K562 (cell line): ENCODE results near the gene IQUB. TPM values are rescaled to one million over a fixed set of nuclear protein-coding genes. Genes with fewer than 3 reads are reported as not detected.

Experiments used
- CBX5 ChIP-seq: IDR thresholded peaks from 2 replicates; pipeline ENCODE4 v1.6.1; 2014; ENCODE audit warnings: low read depth, borderline replicate concordance
- CREBBP ChIP-seq: IDR thresholded peaks from one replicate; pipeline ENCODE4 v1.6.1; 2012; ENCODE audit warnings: low read depth, mild to moderate bottlenecking, control low read depth, inconsistent platforms, low read length
- DDX20 ChIP-seq: fragments of 450-650 bp; IDR thresholded peaks from 2 replicates; pipeline ENCODE4 v1.6.1; 2016; ENCODE audit warnings: missing genetic modification characterization, low read depth, mild to moderate bottlenecking, missing compliant biosample characterization, moderate library complexity
- E2F5 ChIP-seq: sonication (generic); formaldehyde crosslinking; IDR thresholded peaks from 2 replicates; pipeline ENCODE4 v1.8.0; 2022; ENCODE audit warnings: mild to moderate bottlenecking, missing genetic modification reagents
- ETS2 ChIP-seq: IDR thresholded peaks from 2 replicates; pipeline ENCODE4 v1.6.1; 2016; ENCODE audit warnings: borderline replicate concordance, missing genetic modification characterization, mild to moderate bottlenecking, moderate library complexity, missing compliant biosample characterization; ENCODE audit not compliant: poor library complexity, severe bottlenecking
- HEY1 ChIP-seq: fragments of 250-450 bp; sonication (Bioruptor Pico); IDR thresholded peaks from 2 replicates; pipeline ENCODE4 v1.5.0; 2020; ENCODE audit warnings: mild to moderate bottlenecking, moderate library complexity, borderline replicate concordance
- JUN ChIP-seq, 2 experiments: sonication (generic) in 1 of 2; formaldehyde crosslinking in 1 of 2; IDR thresholded peaks; 2 replicates each; pipeline versions ENCODE4 v1.6.1 to v1.8.0; 2012 to 2022; ENCODE audit warnings: borderline replicate concordance in 2 of 2, mild to moderate bottlenecking in 2 of 2, improper control_type of control experiment in 1 of 2, low read depth in 1 of 2, low read length in 1 of 2, missing genetic modification reagents in 1 of 2
- POLR2B ChIP-seq: fragments of 450-650 bp; IDR thresholded peaks from 2 replicates; pipeline ENCODE4 v1.6.1; 2018; ENCODE audit warnings: low read depth; ENCODE audit not compliant: partially characterized antibody
- SAP30 ChIP-seq: fragments of 200-600 bp; sonication (generic); IDR thresholded peaks from 2 replicates; pipeline ENCODE4 v1.6.1; 2012; ENCODE audit warnings: borderline replicate concordance, low read depth, mild to moderate bottlenecking, moderate library complexity, low read length, control low read depth, inconsistent platforms; ENCODE audit not compliant: insufficient read depth, poor library complexity, severe bottlenecking
- STAT5B ChIP-seq: fragments of 250-450 bp; sonication (Bioruptor Pico); IDR thresholded peaks from 2 replicates; pipeline ENCODE4 v1.8.0; 2021; ENCODE audit warnings: mild to moderate bottlenecking, inconsistent platforms
- WHSC1 ChIP-seq: IDR thresholded peaks from one replicate; pipeline ENCODE4 v1.6.1; 2012; ENCODE audit warnings: low read length, control low read depth, inconsistent platforms
- ZC3H11A ChIP-seq: IDR thresholded peaks from 2 replicates; pipeline ENCODE4 v1.6.1; 2012; ENCODE audit warnings: low read depth, low read length, improper control_type of control experiment
- ZEB2 ChIP-seq: fragments of 450-650 bp; IDR thresholded peaks from 2 replicates; pipeline ENCODE4 v1.6.1; 2016
- ZFP30 ChIP-seq: fragments of 250-450 bp; sonication (Bioruptor Pico); IDR thresholded peaks from 2 replicates; pipeline ENCODE4 v1.8.0; 2022; ENCODE audit warnings: moderate library complexity, mild to moderate bottlenecking, inconsistent platforms, borderline replicate concordance
- ZMIZ1 ChIP-seq, 2 experiments: fragments of 150-350 bp in 1 of 2; IDR thresholded peaks; 2 replicates each; pipeline ENCODE4 v1.6.1; 2012 to 2016; ENCODE audit warnings: low read depth in 2 of 2, low read length in 2 of 2, mild to moderate bottlenecking in 1 of 2, moderate library complexity in 1 of 2
- ZNF280A ChIP-seq: fragments of 450-650 bp; IDR thresholded peaks from 2 replicates; pipeline ENCODE4 v1.6.1; 2018; ENCODE audit warnings: mild to moderate bottlenecking, low read depth; ENCODE audit not compliant: partially characterized antibody
- ZNF354B ChIP-seq: fragments of 250-450 bp; sonication (Bioruptor Pico); IDR thresholded peaks from 2 replicates; pipeline ENCODE4 v1.4.0; 2020
- ZNF655 ChIP-seq: fragments of 250-450 bp; sonication (Bioruptor Pico); IDR thresholded peaks from 2 replicates; pipeline ENCODE4 v1.5.0; 2021
- ZNF76 ChIP-seq: fragments of 250-450 bp; sonication (Bioruptor Pico); IDR thresholded peaks from 2 replicates; pipeline ENCODE4 v1.4.0; 2020; ENCODE audit warnings: mild to moderate bottlenecking, moderate library complexity, borderline replicate concordance
- polyA plus RNA-seq, 8 experiments: library from polyadenylated mRNA; depleted of rRNA in 4 of 8; stranded (reverse) in 5 of 8; unstranded in 3 of 8; fragments of >200 nt; fragmentation: Nextera tagmentation in 2 of 8; fragmentation: Illumina TruSeq in 1 of 8; extraction: Ambion mirVana in 2 of 8; extraction: Trizol in 1 of 8; gene quantifications; 2 replicates each; pipeline versions ENCODE4 v1.2.1 to v1.2.3, GENCODE V29; 2011 to 2014; ENCODE audit warnings: inconsistent platforms in 1 of 8, missing spikeins in 1 of 8
- total RNA-seq, 7 experiments: library from RNA; depleted of rRNA in 6 of 7; stranded (reverse); fragments of >200 nt in 6 of 7; fragmentation: Illumina TruSeq in 2 of 7; extraction: Trizol in 2 of 7; gene quantifications; 2 replicates each; pipeline versions ENCODE4 v1.2.1 to v1.2.3, GENCODE V29; 2011 to 2021; ENCODE audit warnings: low replicate concordance in 1 of 7

The IQUB gene
- total and polyA plus RNA-seq, 9 of the 15 experiments (the other 6 are each of a cell fraction or from before 2014, with no cell fraction given), result 0.62 to 2.6 (median 1.4) TPM

GRCh38 chr7:123557398-123558288 lies 23.2 kb upstream of the IQUB start, which contains the start of gene NDUFA5 (continued):
- peak; percentile 91 for TF ChIP-seq JUN (IDR thresholded peaks at IDR 0.05; ENCODE audit: borderline replicate concordance, low read depth, low read length)
- 0 out of 2 replicates have a peak, but pooled peaks have one; percentile 72 for TF ChIP-seq JUN (CRISPR knock-in tag; IDR thresholded peaks at IDR 0.05; ENCODE audit: borderline replicate concordance)
- no peak for TF ChIP-seq WHSC1
- TF ChIP-seq DDX20 (tag), result no peak
- TF ChIP-seq ZMIZ1 (IDR thresholded peaks at IDR 0.05; ENCODE audit: low read depth in 2 of 2, low read length in 2 of 2), result peak; percentile 68 to 98; a peak in 3 of 4 replicates
- TF ChIP-seq E2F5 (CRISPR knock-in tag), result no peak
- peak; percentile 93 for TF ChIP-seq POLR2B
- TF ChIP-seq ZC3H11A, result peak; percentile 48; the same call in 1 of the 2 replicates
- TF ChIP-seq ZFP30 (CRISPR knock-in tag), result no peak
- no peak for TF ChIP-seq ZNF280A
- no peak for TF ChIP-seq STAT5B (CRISPR knock-in tag)
- TF ChIP-seq CREBBP, result no peak
- no peak for TF ChIP-seq ZNF76 (CRISPR knock-in tag)
- TF ChIP-seq HEY1, result no peak
- no peak for TF ChIP-seq CBX5
- TF ChIP-seq SAP30, result peak; percentile 91
- TF ChIP-seq ZEB2, result no peak; the same call in 1 of the 2 replicates
- no peak for TF ChIP-seq ZNF655 (CRISPR knock-in tag)
- no peak for TF ChIP-seq ETS2 (tag)
- TF ChIP-seq ZNF354B (CRISPR knock-in tag), result no peak
